Thoracic aorta (tissue), 2 donors: Measurements from ENCODE around the gene SRD5A2. TPM values are rescaled to one million over a fixed set of nuclear protein-coding genes. Genes with fewer than 3 reads are reported as not detected.

Experiments
- ATAC-seq: fragments of 150-250 bp; one replicate; pipeline ENCODE4 v1.8.0; 2017; ENCODE audit warnings: low read depth; ENCODE audit not compliant: insufficient number of reproducible peaks, low FRiP score
- DNase-seq: peaks from one replicate; pipeline ENCODE4 v3.0.0-alpha.2; 2020; ENCODE audit warnings: low spot score
- H3K27ac ChIP-seq, 2 donors: fragments of 200-600 bp; sonication (generic); 1 replicate in 1 of 2; 2 replicates in 1 of 2; pipeline ENCODE4 v1.5.1; 2016; ENCODE audit warnings: mild to moderate bottlenecking in 2 of 2, moderate library complexity in 2 of 2
- H3K27me3 ChIP-seq: fragments of 200-600 bp; sonication (generic); replicated peaks from 2 replicates; pipeline ENCODE4 v1.6.0; 2016; ENCODE audit warnings: mild to moderate bottlenecking; ENCODE audit not compliant: insufficient read depth
- H3K36me3 ChIP-seq: fragments of 200-600 bp; sonication (generic); one replicate; pipeline ENCODE4 v1.5.1; 2016
- H3K4me1 ChIP-seq, 2 donors: fragments of 200-600 bp; sonication (generic); 1 replicate in 1 of 2; 2 replicates in 1 of 2; pipeline versions ENCODE4 v1.5.1 to v1.6.0; 2016; ENCODE audit warnings: low read depth in 2 of 2, mild to moderate bottlenecking in 1 of 2; ENCODE audit not compliant: control insufficient read depth in 1 of 2
- H3K4me3 ChIP-seq: fragments of 200-600 bp; sonication (generic); 2 replicates; pipeline ENCODE4 v1.5.1; 2016; ENCODE audit warnings: mild to moderate bottlenecking
- H3K9me3 ChIP-seq: fragments of 200-600 bp; sonication (generic); 2 replicates; pipeline ENCODE4 v1.5.1; 2016
- total RNA-seq, 2 donors: library from RNA; depleted of rRNA; stranded (reverse); fragments of >200 nt; gene quantifications; one replicate each; pipeline versions ENCODE4 v1.1.0 to v1.2.3, GENCODE V29; 2016
- TF ChIP-seq, protein P1 (sequence below): fragments of 200-600 bp; sonication (generic); IDR thresholded peaks from one replicate; pipeline ENCODE4 v1.5.1; 2019; ENCODE audit warnings: antibody characterized with exemption

Gene SRD5A2
- total RNA-seq: not detected

- no peak within 1 kb of the TSS for H3K4me3 ChIP-seq
- TF ChIP-seq, protein P1, sequence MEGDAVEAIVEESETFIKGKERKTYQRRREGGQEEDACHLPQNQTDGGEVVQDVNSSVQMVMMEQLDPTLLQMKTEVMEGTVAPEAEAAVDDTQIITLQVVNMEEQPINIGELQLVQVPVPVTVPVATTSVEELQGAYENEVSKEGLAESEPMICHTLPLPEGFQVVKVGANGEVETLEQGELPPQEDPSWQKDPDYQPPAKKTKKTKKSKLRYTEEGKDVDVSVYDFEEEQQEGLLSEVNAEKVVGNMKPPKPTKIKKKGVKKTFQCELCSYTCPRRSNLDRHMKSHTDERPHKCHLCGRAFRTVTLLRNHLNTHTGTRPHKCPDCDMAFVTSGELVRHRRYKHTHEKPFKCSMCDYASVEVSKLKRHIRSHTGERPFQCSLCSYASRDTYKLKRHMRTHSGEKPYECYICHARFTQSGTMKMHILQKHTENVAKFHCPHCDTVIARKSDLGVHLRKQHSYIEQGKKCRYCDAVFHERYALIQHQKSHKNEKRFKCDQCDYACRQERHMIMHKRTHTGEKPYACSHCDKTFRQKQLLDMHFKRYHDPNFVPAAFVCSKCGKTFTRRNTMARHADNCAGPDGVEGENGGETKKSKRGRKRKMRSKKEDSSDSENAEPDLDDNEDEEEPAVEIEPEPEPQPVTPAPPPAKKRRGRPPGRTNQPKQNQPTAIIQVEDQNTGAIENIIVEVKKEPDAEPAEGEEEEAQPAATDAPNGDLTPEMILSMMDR: no peak
- H3K36me3 ChIP-seq: no peaks in the 10 kb centered on the region
- H3K9me3 ChIP-seq: no peaks in the 10 kb centered on the region
- ATAC-seq (no peak), DNase-seq (no peak)
- no peak within 1 kb of the TSS for H3K27ac ChIP-seq
- no peaks in the 10 kb centered on the region for H3K4me1 ChIP-seq
- no peaks in the 10 kb centered on the region for H3K27me3 ChIP-seq
Measured at GRCh38 chr2:31580321-31581117, at the start of gene SRD5A2. Gene SRD5A2, minus strand, starts transcription at chr2:31580938. Its CDS starts 38 bp downstream, at chr2:31580900.

DNA sequence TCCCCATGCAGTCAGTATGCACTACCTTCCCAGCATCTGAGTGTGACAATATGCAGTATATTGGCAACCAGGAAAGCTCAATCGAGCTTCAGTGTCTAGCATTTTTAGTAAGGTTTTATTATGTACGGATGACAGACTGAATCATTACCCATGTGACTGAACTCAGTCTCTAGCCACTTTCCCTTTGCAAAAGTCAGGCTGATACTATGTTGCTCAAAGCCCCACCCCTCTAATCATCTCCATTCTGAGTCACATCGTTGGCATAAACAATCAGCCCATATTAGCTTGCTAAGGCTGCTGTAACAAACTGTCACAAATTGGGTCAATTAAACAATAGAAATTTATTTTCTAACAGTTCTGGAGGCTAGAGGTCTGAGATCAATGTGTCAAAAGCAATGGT lies 25.8 kb upstream of the SRD5A2 start:
- TF ChIP-seq, protein P1: no peak
- Histone ChIP-seq H3K36me3 (no peaks in the 10 kb centered on the region), H3K9me3 (no peaks in the 10 kb centered on the region), H3K27me3 (no peaks in the 10 kb centered on the region), H3K4me1 (no peaks in the 10 kb centered on the region), H3K4me3 (no peak overlapping the region), H3K27ac (no peak overlapping the region)
- ATAC-seq (no peak), DNase-seq (no peak)

DNA sequence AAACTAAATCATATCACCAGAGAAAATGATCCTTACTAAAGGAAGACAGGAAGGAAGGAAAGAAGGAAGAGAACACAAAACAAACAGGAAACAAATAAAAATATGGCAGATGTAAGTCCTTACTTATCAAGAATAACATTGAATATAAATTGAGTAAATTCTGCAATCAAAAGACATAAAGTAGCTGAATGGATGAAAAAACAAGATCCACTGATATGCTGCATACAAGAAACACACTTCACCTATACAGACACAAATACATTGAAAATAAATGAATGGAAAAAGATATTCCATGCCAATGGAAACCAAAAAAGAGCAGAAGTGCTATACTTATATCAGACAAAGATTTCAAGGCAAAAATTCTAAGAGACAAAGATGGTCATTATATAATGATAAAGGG lies 18.0 kb upstream of the SRD5A2 start:
- DNase-seq: no peak
- peaks cover 3% of the 10 kb centered on the region for H3K9me3 ChIP-seq
- ATAC-seq: no peak
- H3K27ac ChIP-seq: no peak overlapping the region
- TF ChIP-seq, protein P1: no peak
- no peaks in the 10 kb centered on the region for H3K36me3 ChIP-seq
- no peaks in the 10 kb centered on the region for H3K4me1 ChIP-seq
- no peaks in the 10 kb centered on the region for H3K27me3 ChIP-seq
- no peak overlapping the region for H3K4me3 ChIP-seq

- no peak for DNase-seq
- Histone ChIP-seq H3K9me3 (peaks cover 2% of the 10 kb centered on the region), H3K36me3 (no peaks in the 10 kb centered on the region), H3K4me3 (no peak overlapping the region), H3K4me1 (no peaks in the 10 kb centered on the region), H3K27ac (no peak overlapping the region), H3K27me3 (no peaks in the 10 kb centered on the region)
- ATAC-seq: no peak
- TF ChIP-seq, protein P1: no peak
Measured at GRCh38 chr2:31586230-31586629, 5.5 kb upstream of the SRD5A2 start.

GRCh38 chr2:31581124-31581795 lies 522 bp upstream of the SRD5A2 start:
- no peaks in the 10 kb centered on the region for H3K27me3 ChIP-seq
- H3K9me3 ChIP-seq: no peaks in the 10 kb centered on the region
- ATAC-seq (no peak), DNase-seq (no peak)
- no peaks in the 10 kb centered on the region for H3K36me3 ChIP-seq
- H3K4me1 ChIP-seq: no peaks in the 10 kb centered on the region
- no peak overlapping the region for H3K4me3 ChIP-seq
- no peak overlapping the region for H3K27ac ChIP-seq
- TF ChIP-seq, protein P1: no peak
